Endothelial cell of hepatic sinusoid (primary cell): ENCODE measurements around the gene BCAT1.
"Not testable (repeated sequence)": the region's sequence is repeated elsewhere in the genome, so short reads cannot be mapped to it uniquely, and the experiment has no call there.

Experiments used
- in situ Hi-C: cut with HindIII; loops from 2 replicates; pipeline ENCODE4 v1.10.0; 2017; ENCODE audit warnings: low sequenced_read_pairs

Gene BCAT1

DNA sequence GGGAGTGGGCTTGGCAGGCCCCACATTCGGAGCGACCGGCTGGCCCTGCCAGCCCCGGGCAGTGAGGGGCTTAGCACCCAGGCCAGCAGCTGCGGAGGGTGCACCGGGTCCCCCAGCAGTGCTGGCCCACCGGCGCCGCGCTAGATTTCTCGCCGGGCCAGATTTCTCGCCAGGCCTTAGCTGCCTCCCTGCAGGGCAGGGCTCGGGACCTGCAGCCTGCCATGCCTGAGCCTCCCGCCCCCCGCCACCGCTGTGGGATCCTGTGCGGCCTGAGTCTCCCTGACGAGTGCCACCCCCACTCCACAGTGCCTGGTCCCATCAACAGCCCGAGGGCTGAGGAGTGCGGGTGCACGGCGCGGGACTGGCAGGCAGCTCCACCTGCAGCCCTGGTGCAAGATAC lies 82.8 kb downstream of the BCAT1 start:
- in situ Hi-C loops = not testable (repeated sequence)

GRCh38 chr12:24864796-24865125 lies 84.1 kb downstream of the BCAT1 start:
- in situ Hi-C loops = no loop called here

- in situ Hi-C loops = no loop called here
Observed at GRCh38 chr12:24861766-24862540, 86.9 kb downstream of the BCAT1 start.

- in situ Hi-C loops = no loop called here
Observed at GRCh38 chr12:24860546-24860945, 88.4 kb downstream of the BCAT1 start.

DNA sequence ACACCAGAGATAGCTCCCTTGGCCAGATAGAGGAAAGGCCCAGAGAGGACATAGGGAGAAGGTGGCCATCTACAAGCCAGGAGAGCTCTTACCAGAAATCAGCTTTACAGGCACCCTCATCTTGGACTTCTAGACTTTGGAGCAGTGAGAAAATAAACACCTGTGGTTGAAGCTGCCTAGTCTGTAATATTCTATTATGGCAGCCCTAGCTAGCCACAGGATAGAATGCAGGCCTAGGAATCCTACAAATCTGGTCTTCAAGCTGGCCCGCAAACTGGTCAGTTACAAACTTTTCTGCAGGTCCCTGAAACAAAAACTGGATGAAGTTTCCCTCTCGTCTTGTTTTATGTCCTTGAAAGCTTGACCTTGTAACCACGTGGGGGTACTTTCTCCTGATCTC lies 92.4 kb downstream of the BCAT1 start:
- in situ Hi-C loops = no loop called here

DNA sequence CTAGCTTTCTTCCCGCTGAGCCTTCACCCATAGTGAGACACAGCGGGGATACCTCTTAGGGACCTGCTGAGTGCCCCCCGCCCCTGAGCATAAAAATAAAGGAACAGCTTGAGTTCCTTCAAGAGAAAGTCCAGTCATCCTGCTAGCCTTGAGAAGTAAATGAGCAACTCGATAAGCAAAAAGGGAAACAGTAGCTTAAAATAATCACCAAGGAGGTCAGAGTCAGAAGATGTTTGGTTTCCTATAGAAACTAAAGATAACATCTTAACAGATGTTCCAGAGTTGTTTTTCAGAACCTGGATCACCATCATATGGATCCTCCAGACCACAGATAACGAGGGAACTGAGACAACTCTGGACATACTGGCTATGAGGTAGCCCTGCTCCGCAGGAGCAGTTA lies 94.0 kb downstream of the BCAT1 start:
- in situ Hi-C loops = loop anchor here (5.0 kb wide), 1 partner anchor 97 kb away; no protein-coding TSS in a partner anchor

- in situ Hi-C loops = loop anchor here (5.0 kb wide), 1 partner anchor 98 kb away; no protein-coding TSS in a partner anchor
Observed at GRCh38 chr12:24854017-24854416, 94.9 kb downstream of the BCAT1 start.

DNA sequence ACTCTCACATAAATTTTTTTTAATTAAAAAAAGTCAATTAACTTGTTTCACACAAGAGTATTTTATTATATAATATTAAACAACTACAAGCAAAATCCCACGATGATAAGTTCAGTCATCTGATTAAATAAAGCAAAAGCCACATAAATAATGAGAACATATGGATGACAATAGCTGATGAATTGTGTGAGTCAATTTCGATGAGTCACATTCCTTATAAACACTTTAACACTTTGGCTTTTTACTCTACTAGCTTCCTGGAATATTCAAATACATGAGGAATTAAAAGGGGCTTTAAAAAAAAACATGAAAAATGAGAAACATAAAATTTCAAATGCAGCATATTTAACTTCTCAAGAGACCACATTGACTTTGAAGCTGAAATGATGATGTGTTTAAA lies 95.3 kb downstream of the BCAT1 start:
- in situ Hi-C loops = loop anchor here (5.0 kb wide), 1 partner anchor 99 kb away; no protein-coding TSS in a partner anchor

DNA sequence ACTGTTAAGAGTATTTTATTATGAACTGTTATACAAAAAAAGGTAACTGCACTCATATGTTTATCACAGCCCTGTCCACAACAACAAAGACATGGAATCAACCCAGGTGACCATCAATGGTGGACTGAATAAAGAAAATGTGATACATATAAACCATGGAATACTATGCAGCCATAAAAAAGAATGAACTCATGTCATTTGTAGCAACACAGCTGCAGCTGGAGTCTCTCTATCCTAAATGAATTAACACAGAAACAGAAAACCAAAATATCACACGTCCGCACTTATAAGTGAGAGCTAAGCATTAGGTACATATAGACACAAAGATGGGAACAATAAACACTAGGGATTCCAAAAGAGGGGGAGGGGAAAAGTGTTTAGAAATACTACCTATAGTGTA lies 95.8 kb downstream of the BCAT1 start:
- in situ Hi-C loops = loop anchor here (5.0 kb wide), 1 partner anchor 99 kb away; no protein-coding TSS in a partner anchor

DNA sequence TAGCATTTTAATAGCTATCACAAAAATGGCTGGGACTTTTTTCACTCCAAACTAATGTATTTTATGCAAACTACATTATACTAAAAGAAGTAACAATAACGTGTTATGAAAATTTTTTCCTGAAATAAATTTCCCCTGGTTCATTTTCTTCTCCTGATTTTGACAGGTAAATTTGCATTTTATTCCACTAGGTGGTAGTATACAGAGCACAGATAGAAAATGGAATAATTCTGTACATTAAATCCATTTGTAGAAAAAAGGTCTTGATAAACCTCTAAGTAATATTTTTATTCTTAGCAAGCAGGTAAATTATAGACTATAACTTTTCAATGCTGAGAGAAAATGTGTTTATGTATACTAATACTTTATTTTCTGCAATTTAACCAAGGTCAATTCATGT lies 96.5 kb downstream of the BCAT1 start:
- in situ Hi-C loops = loop anchor here (5.0 kb wide), 1 partner anchor 100 kb away; no protein-coding TSS in a partner anchor

GRCh38 chr12:24851883-24852282 lies 97.0 kb downstream of the BCAT1 start:
- in situ Hi-C loops = loop anchor here (5.0 kb wide), 1 partner anchor 100 kb away; no protein-coding TSS in a partner anchor

GRCh38 chr12:24851341-24851740 lies 97.6 kb downstream of the BCAT1 start:
- in situ Hi-C loops = loop anchor here (5.0 kb wide), 1 partner anchor 101 kb away; no protein-coding TSS in a partner anchor

DNA sequence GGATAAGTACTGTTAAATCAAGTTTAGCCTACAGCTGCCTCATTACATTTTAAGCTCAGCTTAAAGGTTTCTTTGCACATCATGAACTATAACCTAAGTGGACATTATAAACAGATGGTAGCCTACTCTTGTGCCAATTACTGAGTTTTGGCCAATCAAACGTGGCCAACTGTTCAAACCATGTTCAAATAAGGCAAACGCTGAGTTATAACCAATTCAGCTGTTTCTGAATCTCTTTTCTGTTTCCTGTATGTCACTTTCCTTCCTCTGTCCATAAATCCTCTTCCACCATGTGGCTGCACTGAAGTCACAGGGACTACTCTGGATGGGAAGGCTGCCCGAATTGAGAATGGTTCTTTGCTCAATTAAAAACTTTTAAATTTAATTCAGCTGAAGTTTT lies 98.4 kb downstream of the BCAT1 start:
- in situ Hi-C loops = loop anchor here (5.0 kb wide), 1 partner anchor 102 kb away; no protein-coding TSS in a partner anchor

GRCh38 chr12:24848941-24849477 lies 99.9 kb downstream of the BCAT1 start:
- in situ Hi-C loops = no loop called here

DNA sequence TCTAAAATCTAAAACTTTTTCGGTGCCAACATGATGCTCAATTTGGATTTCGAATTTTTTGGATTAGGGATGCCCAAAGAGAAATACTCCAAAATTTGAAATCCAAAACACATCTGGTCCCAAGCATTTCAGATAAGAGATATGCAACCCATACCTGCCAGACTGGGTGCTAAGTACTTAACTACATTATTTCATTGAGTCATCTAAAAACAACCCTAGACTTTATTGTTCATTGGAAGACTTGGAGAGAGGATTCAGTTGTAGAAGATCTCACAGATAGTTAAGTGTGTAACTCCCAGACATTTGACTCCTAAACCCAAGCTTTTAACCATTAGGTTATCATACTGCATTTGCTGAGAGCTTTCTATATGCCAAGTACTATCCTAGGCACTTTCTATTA lies 102.2 kb downstream of the BCAT1 start:
- in situ Hi-C loops = no loop called here

- in situ Hi-C loops = no loop called here
Observed at GRCh38 chr12:24845615-24846014, 103.3 kb downstream of the BCAT1 start.

GRCh38 chr12:24840046-24840800 lies 108.7 kb downstream of the BCAT1 start:
- in situ Hi-C loops = no loop called here

GRCh38 chr12:24839268-24839791 lies 109.6 kb downstream of the BCAT1 start:
- in situ Hi-C loops = no loop called here

DNA sequence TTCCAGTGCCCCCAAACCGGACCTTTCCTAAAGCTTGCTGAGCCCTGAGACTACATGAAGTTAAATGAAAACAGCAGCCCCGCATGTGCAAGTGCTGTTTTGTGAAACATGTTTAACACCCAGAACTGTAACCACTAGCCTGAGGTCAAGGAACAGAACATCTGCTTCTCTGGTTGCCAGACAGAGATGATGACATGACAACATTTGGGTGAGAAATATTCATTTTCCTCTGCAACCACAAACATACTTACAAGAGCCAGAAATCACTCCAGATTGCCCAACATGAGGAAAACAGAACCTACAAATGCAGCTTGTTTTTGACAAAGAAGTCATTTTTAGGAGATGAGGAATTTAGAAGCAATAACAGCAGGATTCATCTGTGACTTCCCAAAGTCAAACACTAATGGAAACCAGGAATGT lies 110.4 kb downstream of the BCAT1 start:
- in situ Hi-C loops = no loop called here

DNA sequence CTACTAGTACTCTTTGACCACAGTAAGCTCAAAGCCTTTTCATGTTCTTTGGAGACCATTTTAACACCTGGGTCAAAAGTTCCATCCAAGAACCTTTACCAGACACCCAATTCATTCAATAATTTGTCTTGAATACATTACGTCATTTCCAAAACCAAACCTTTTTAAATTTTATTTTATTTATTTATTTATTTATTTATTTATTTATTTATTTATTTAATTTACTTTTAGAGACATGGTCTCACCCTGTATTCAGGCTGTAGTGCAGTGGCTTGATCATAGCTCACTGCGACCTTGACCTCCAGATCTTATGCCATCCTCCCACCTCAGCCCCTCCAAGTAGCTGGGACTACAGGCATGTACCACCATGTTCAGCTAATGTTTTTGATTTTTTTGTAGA lies 113.5 kb downstream of the BCAT1 start:
- in situ Hi-C loops = no loop called here

DNA sequence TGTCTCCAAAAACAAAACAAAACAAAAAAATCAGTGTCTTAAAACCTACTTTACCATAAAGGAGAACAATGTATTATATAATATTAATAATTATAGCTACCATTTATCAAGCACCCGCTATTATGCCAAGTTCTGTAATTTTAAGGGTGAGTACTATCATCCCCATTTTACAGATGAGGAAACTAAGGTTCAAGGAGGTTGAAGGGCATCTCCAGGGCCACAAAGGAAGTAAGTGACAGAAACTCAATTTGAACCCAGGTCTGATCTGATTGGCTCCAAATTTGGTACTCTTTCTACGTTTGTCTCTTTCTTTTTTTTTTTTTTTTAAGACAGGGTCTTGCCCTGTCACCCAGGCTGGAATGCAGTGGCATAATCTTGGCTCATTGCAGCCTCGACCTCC lies 115.4 kb downstream of the BCAT1 start:
- in situ Hi-C loops = no loop called here
